IPS-18c (cell line): ENCODE measurements around the gene PANK4.

Experiments
- H3K4me3 ChIP-seq: 2 replicates; pipeline ENCODE4 v1.7.0; 2013; ENCODE audit warnings: low read depth, mild to moderate bottlenecking, low read length, moderate library complexity; ENCODE audit not compliant: insufficient read depth
- H3K9me3 ChIP-seq: one replicate; pipeline ENCODE4 v1.6.1; 2013; ENCODE audit warnings: mild to moderate bottlenecking, low read length, moderate library complexity; ENCODE audit not compliant: control insufficient read depth, insufficient read depth

The PANK4 gene

DNA sequence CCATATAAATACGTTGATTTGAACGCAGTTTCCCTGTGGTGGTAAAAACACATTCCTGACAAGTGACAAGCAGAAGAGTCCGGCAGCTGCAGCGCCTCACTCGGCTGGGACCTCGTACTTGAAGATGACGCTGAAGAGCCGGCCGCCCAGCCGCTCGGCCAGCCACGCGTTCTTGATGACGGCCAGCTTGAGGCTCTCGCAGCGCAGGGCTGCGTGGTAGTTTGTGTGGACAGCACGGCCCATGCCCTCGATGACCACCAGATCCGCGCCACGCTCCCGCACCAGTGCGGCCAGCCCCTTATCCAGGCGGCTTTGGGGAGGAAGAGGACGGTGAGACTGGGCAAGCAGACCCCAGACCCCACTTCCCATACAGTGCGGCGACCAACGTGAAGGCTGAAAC is 17.6 kb downstream of the PANK4 start:
- H3K9me3 ChIP-seq: no peaks in the 10 kb centered on the region
- no peak overlapping the region for H3K4me3 ChIP-seq

DNA sequence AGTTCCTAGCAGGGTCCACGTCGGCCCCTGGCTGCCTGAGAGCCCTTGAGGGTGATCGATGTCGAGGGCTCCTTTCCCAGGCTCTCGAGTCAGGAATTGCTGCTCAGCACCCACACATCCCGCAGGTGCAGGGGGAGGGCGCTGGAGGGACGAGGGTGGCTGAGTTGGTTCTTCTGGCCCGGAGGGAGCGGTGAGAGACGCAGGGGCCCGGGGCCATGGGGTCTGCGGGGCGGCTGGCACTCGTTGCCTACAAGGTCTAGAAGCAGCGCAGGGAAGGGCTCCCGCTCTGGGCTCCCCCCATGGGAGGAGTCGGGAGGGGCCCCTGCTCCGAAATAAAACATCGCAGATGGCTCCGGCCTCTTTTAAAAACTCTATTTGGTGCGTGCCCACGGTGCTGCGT is 18.2 kb downstream of the PANK4 start:
- H3K9me3 ChIP-seq: no peaks in the 10 kb centered on the region

DNA sequence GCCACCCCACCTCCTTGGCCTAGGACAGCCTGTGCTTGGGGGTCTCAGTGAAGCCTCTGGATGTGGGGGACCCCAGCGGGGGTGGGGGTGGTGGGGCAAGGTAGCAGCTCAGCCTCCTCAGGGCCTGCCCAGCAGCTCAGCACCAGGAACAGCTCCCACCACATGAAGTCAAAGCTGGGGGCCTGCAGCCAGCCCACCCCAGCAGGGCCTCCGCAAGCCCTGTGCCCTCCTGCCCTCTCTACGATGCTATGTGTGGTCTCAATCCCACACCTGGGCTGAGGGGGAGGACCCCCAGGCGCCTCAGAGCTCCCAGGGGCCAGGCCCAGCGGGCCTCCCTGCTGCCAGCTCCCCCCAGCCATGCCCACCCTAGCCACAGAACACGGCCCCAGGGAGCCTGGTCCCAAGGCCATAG is 18.6 kb downstream of the PANK4 start:
- Histone ChIP-seq H3K9me3 (no peaks in the 10 kb centered on the region), H3K4me3 (no peak overlapping the region)

More for the DNA sequence above, 18.2 kb downstream of the PANK4 start:
- H3K4me3 ChIP-seq: no peak overlapping the region

DNA sequence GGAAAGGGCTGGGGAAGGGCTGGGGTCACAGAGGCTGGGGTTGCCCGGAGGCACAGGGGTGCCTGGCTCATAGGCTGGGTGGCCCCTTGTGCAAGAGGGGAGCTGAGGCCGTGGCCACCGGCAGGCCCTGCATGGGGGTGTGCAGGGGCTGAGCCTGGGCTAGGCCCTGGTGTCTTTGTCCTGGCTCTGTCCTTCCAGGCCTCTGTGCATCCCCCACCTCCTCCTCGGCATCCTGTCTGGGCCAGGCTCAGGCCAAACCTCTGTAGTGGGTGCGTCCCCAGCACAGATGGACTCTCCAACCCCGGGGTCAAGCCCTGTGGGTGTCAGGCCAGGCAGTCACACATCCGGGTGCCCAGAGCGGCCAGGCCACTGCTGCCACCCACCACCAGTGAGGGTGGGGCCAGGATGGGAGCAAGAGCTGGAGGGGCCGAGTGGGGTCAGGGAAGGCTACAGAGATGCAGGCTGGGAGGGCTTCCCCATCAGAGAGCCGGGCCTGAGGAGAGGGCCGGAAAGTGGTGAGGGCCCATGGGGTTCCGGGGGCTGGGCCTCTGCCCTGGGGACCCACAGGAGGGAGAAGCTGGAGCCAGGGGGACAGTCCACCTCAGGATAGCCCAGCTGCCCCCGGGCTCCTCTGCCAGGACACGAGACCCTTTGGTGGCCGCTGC is 19.4 kb downstream of the PANK4 start:
- H3K9me3 ChIP-seq: no peaks in the 10 kb centered on the region

DNA sequence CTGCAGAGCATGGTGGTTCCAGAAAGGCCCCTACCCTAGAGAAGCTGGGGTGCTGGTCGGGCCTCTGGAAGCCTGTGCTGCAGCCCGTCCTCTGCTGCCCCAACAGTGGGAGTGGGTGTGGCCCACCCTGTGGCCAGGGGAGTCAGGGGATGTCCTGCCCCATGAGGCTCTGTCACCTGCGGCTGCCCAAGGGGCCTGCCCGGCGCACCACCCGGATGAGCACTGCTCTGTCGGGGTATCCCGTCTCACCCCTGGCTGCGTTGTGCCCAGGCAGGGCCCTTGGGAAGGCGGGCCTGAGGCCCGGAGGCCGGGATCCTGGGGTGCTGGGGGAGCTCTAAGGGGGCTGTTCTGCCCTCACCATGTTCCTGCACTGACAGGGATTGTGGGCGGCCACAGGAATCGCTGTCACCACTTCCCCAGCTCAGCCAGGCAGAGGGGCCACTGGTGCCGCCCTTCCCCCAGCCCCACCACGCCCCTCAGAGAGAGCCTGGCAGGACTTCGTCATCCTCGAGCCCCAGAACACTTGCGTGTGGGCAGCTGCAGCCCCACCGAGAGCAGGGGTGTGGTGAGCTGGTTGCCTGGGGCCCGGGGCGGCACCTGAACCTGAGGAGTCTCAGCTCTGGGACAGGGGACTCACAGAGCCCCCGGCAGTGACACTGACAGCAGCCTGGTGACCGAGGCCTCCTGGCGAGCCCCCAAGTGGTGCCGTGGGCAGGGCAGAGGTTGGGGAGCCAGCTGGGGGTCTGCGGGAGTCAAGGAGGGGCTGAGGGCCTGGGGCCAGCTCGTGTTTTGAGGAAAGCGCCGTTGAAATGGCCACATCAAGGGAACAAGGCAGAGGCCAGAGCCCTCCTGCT is 20.2 kb downstream of the PANK4 start:
- Histone ChIP-seq H3K9me3 (no peaks in the 10 kb centered on the region), H3K4me3 (no peak overlapping the region)

More for the DNA sequence above, 19.4 kb downstream of the PANK4 start:
- H3K4me3 ChIP-seq: no peak overlapping the region

DNA sequence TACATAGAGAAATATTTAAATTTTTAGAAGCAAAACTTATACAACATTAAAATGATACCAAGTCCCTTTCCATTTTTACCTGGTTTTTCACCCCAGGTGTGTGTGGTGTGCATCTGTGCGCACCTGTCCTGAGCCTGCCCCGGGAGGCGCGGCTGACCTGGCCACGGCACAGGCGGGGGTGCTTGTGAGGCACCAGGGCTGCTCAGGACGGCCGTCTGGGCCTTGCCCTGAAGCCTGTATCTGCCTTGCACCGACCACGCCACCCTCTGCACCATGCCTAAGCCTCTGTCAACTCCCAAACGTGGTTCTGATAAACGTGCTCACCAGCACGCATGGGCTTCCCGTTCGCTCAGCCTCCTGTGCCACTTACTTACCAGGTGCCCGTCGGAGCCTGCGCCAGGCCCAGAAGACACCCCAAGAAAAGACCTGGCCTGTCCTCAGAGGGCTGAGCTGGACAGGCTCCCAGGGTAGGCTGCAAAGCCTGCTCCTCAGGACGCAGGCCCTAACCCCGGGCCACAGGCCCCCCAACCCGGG is 20.9 kb downstream of the PANK4 start:
- Histone ChIP-seq H3K9me3 (no peaks in the 10 kb centered on the region), H3K4me3 (no peak overlapping the region)

DNA sequence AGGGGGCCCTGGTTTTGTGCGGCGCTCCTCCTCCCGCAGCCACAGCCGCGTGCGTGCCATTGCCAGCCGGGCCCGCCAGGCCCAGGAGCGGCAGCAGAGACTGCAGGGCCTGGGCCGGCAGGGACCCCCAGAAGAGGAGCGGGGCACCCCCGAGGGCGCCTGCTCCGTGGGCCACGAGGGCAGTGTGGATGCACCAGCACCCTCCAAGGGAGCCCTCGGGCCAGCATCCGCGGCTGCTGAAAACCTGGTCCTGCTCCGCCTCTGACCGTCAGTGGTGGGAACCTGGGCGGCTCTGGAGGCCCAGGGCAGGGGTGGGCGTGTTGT is 21.5 kb downstream of the PANK4 start:
- Histone ChIP-seq H3K9me3 (no peaks in the 10 kb centered on the region), H3K4me3 (no peak overlapping the region)

DNA sequence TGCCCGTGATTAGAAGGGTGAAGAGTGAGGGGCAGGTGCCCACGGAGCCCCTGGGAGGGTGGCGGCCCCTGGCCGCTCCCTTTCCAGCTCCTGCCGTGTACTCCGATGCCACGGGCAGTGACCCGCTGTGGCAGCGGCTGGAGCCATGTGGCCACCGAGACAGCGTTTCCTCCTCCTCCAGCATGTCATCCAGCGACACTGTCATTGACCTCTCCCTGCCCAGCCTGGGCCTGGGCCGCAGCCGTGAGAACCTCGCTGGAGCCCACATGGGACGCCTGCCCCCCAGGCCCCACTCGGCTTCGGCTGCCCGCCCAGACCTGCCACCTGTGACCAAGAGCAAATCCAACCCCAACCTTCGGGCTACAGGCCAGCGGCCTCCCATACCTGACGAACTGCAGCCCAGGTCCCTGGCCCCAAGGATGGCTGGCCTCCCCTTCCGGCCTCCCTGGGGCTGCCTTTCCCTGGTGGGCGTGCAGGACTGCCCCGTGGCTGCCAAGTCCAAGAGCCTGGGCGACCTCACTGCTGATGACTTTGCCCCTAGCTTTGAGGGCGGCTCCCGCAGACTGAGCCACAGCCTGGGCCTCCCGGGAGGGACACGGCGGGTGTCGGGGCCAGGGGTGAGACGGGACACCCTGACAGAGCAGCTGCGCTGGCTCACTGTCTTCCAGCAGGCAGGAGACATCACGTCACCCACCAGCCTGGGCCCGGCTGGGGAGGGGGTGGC is 22.0 kb downstream of the PANK4 start:
- no peak overlapping the region for H3K4me3 ChIP-seq
- H3K9me3 ChIP-seq: no peaks in the 10 kb centered on the region

DNA sequence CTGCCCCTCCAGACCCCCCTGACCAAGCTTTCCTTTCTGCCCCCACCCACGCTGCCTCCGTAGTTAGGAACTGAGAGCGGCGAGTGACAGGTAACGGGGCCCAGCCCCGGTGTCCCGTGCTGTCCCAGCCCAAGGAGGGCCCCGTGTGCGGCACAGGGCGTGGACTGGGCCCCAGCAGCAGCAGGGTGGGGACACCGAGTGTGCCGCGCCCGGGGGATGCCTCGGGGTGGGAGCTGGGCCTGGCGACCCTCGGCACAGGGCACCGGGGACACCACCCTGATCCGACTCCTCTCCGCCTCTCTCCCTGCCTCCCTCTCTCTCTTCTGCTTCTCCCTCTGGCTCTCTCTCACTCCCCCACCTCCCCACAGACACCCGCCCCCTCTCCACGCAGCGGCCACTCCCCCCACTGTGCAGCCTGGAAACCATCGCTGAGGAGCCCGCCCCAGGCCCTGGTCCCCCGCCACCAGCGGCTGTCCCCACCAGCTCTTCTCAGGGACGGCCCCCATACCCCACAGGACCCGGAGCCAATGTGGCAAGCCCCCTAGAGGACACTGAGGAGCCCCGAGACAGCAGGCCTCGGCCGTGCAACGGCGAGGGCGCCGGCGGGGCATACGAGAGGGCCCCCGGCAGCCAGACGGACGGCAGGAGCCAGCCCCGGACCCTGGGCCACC is 22.7 kb downstream of the PANK4 start:
- Histone ChIP-seq H3K9me3 (no peaks in the 10 kb centered on the region), H3K4me3 (no peak overlapping the region)

DNA sequence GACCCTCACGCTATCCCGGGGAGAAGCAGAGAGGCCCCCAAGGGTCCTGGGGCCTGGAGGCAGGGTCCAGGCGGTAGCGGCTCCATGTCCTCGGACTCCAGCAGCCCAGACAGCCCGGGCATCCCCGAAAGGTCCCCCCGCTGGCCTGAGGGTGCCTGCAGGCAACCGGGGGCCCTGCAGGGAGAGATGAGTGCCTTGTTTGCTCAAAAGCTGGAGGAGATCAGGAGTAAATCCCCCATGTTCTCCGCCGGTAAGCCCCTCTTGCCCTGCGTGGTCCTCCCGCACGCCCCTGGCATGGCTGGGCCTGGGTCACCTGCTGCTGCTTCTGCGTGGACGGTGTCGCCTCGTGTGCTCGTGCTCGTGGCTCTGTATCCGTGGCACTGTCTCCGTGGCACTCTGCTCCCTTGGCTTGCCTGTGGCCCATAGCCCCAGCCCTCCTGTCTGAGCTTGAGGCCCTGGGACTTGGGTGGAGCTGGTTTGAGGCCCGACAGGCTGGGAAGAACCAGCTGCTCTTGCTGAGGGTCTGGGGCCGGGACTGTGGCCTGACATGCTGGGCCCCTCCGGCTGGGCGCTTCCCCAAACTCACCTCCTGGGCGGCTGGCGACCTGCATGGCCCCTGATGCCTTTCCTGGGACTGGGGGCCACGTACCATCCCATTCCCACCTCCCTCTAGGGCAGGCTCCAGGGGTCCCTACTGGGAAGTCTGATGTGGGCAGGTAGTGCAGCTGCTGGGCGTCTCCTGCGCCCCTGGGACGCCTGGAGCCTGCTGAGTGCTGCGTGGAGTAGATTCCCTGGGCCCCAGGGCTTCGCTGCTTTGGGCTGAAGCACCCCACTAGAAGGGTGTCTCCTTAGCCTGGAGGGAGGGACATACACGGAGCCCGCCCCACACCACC is 23.5 kb downstream of the PANK4 start:
- H3K9me3 ChIP-seq: no peaks in the 10 kb centered on the region
- no peak overlapping the region for H3K4me3 ChIP-seq

DNA sequence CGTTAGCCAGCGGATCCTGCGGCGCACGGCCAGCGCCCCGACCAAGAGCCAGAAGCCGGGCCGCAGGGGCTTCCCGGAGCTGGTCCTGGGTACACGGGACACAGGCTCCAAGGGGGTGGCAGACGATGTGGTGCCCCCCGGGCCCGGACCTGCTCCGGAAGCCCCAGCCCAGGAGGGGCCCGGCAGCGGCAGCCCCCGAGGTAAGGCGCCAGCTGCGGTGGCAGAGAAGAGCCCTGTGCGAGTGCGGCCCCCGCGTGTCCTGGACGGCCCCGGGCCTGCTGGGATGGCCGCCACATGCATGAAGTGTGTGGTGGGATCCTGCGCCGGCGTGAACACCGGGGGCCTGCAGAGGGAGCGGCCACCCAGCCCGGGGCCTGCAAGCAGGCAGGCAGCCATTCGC is 24.2 kb downstream of the PANK4 start:
- no peaks in the 10 kb centered on the region for H3K9me3 ChIP-seq
- H3K4me3 ChIP-seq: no peak overlapping the region

DNA sequence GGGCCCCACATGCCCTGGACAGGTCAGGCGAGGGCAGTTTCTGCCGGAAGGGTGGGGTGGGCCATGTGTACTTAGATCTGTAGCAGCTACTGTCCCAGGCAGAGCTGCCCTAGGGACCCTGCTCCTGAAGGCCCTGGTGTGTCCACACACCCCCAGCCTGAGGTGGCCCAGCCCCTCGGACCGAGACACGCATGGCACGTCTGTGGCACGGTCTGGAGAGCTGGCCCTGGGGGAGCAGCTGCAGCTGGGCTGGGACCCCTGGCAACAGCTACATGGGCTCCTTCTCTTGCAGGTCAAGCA is 24.6 kb downstream of the PANK4 start:
- Histone ChIP-seq H3K9me3 (no peaks in the 10 kb centered on the region), H3K4me3 (no peak overlapping the region)

DNA sequence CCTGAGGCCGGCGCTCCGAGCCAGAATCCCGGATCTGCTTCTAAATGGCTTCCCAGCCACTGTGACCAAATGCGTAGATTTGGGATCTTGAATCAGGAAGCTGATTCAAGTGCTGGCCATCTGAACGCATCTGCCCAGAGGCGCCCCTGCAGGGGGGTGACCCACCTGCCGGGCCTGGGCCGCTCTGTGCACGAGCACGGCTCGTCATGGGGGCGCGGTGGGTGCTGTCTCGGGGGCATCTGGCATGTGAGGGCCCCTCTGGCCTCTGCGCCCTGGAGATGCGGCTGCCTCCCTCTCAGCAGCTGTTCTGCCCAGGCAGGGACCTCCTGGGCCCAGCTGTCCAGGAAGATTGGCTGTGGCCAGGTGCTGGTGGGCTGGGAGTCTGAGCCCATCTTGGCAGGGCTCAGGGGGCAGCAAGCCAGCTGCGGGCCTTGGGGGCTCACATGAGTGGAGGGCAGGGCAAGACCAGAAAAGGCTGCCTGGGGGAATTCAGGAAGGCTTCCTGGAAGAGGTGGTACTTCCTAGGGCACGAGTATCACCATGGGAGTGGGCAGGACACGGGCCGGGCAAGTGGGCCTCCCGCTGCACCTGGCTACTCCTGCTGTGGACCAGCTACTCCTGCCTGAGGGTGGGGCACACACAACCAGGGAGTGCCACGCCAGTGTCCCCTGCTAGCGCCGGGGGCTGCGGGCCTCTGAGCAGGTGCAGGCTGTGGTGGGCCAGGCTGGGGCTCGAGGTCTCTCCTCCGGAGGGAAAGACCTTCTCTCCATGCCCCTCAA is 25.2 kb downstream of the PANK4 start:
- no peaks in the 10 kb centered on the region for H3K9me3 ChIP-seq

DNA sequence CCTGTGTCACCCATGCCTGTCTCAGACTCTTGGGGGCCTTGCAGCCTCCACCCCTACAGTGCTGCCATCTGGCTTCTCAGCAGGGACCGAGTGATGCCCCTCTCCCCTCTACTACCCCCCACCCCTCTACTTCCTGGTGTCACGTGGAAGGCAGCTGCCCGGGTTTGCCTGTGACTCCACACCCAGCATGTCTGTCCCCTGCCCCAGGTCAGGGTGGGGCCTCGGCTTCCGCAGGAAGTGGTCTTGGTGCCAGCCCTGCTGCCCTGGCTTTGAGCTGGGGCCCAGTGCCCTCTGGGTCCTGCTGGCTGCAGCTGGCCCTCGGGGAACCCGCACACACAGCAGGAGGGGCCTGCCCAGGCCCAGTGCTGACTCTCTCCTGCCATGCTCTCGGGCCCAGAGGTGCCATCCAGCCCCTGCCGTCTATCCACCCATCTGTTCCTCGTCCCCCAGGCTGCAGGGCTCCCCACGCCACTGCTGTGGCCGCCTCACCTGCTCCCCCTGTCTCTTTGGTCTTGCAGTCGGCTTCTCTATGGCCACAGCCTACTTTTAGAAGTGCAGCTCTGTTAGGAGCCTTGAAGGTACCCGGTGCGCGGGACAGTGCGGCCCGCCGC is 26.3 kb downstream of the PANK4 start:
- H3K4me3 ChIP-seq: no peak overlapping the region
- no peaks in the 10 kb centered on the region for H3K9me3 ChIP-seq

More for the DNA sequence above, 25.2 kb downstream of the PANK4 start:
- no peak overlapping the region for H3K4me3 ChIP-seq

DNA sequence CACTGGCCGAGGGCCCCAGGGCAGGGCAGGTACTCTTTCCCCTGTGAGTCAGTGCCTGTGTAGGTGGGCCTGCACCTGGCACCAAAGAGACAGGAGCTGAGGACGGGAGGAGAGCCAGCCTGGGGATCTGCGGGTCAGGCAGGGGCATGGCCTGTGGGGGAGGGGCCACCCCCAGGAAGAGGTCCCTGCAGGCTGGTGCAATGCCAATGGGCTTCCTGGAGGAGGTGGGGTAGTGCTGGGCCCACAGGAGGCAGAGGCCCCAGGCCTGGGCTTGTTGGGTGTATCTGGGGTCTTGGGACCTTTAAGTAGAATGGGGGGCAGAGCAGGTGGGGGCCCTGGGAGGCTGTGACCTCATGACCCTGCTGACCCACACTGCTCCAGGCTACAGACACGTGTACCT is 27.1 kb downstream of the PANK4 start:
- Histone ChIP-seq H3K4me3 (no peak overlapping the region), H3K9me3 (no peaks in the 10 kb centered on the region)

DNA sequence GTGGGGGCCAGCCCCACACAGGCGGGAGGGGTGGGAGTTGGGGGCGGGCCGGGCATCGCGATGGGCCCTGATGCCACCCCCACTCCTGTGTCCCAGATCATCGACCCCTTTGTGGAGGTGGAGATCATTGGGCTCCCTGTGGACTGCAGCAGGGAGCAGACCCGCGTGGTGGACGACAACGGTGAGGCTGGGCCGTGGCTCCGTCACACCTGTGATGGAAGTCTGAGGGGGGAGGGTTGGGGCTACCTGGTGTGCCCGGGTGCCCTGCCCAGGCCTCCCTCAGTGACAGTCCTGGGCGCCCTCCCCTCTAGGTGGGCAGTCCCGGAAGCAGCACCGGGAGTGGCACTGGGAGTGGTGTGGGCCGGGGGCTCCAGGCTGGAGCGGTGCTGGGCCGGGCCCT is 27.7 kb downstream of the PANK4 start:
- Histone ChIP-seq H3K9me3 (no peaks in the 10 kb centered on the region), H3K4me3 (no peak overlapping the region)
